ENCODE results near the gene GLCCI1.

Gene GLCCI1

DNA sequence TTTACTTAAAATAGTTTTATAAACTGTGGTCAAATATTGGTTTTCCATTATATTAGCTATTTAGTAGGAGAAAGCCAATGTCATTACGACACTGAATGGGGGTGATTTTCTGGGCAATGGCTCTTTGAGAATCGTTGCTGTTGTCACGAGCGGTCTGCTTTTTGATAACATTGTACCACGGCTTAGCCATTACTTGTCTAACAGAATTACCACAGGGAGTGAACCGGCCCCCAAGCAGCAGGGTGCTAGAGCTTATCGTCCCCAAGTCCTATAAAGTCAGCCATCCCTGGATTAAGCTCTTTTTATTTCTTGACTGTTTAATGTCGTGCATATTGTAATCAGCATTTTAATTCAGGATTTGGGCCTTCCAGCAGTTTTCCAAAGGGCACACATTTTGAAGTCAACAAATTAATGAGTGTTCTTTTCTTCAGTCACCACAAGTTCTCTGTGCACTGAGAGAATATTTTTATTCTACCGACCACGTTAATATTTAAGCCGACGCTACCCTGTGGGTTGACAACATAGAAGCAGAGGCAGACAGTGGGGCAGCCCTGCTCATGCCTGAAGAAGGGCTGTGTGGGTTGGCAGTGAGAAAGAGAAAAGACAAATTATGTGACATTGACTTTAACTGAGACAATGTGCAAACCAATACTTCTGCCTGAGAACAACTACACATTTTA is 167.6 kb downstream of the GLCCI1 start:
- H4K20me1 ChIP-seq (ENCODE audit: insufficient read depth, low read length), result no peaks in the 10 kb centered on the region
- no peaks in the 10 kb centered on the region for H3K27me3 ChIP-seq (ENCODE audit: low read depth, low read length)
- no peak overlapping the region for H3K4me2 ChIP-seq (ENCODE audit: low read length)
- H3K4me1 ChIP-seq (ENCODE audit: low read length), result peaks cover 15% of the 10 kb centered on the region
- H3K9ac ChIP-seq (ENCODE audit: low read length), result no peak overlapping the region
- no peak overlapping the region for H3K27ac ChIP-seq (ENCODE audit: low read length)
- no peaks in the 10 kb centered on the region for H3K79me2 ChIP-seq (ENCODE audit: low read length)
- no peak overlapping the region for H2AFZ ChIP-seq (ENCODE audit: low read depth, low read length)
- no peaks in the 10 kb centered on the region for H3K9me3 ChIP-seq (ENCODE audit: insufficient read depth, low read length)
- no peaks in the 10 kb centered on the region for H3K36me3 ChIP-seq (replicated peaks; ENCODE audit: low read depth, low read length)
- no peak overlapping the region for H3K4me3 ChIP-seq (ENCODE audit: low read length)
- TF ChIP-seq, protein P1, sequence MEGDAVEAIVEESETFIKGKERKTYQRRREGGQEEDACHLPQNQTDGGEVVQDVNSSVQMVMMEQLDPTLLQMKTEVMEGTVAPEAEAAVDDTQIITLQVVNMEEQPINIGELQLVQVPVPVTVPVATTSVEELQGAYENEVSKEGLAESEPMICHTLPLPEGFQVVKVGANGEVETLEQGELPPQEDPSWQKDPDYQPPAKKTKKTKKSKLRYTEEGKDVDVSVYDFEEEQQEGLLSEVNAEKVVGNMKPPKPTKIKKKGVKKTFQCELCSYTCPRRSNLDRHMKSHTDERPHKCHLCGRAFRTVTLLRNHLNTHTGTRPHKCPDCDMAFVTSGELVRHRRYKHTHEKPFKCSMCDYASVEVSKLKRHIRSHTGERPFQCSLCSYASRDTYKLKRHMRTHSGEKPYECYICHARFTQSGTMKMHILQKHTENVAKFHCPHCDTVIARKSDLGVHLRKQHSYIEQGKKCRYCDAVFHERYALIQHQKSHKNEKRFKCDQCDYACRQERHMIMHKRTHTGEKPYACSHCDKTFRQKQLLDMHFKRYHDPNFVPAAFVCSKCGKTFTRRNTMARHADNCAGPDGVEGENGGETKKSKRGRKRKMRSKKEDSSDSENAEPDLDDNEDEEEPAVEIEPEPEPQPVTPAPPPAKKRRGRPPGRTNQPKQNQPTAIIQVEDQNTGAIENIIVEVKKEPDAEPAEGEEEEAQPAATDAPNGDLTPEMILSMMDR (IDR thresholded peaks at IDR 0.05; ENCODE audit: low read depth, low read length), result no peak
- no peak for TF ChIP-seq EZH2phosphoT487 (IDR thresholded peaks at IDR 0.05; ENCODE audit: low read depth)
